HG02840 (cell line): ENCODE measurements around the gene HOXC6.
A peak's percentile ranks its signal among the peaks of the same experiment; 100 is the strongest.

Source experiments
- ATAC-seq: cut with Tn5 transposase; IDR thresholded peaks from one replicate; pipeline ENCODE4 v1.9.1; 2021; ENCODE audit warnings: mild to moderate bottlenecking, moderate library complexity, moderate number of reproducible peaks; ENCODE audit not compliant: unreplicated experiment, low FRiP score

HOXC6 gene

GRCh38 chr12:54051874-54052437 lies 23.7 kb downstream of the HOXC6 start:
- ATAC-seq, result no peak

DNA sequence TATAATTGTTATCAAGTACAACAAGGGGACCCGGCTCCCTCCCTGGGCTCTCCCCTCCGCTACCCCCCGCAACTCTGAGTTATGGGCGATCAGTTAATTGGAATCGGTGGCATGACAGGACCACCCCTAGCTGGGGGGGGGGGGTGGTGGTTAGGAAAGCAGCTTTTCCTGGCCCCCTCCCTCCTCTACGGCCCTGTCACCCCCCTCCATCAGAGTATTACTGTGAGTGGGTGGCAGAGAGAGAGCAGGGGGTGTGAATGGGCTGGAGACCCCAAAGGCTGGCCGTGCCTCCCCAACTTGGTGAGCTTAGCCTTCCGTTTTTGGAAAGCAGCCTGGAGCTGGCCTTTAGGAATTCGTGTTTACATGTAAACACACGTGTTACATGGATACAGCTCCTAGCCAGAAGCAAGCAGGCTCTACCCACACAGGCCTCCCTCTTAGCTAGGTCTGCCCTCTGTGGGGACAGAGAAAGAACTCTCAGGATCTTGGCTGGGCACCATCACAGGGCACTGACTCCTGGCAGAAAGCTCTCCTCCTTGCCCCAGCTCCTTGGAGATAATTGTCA lies 24.3 kb downstream of the HOXC6 start:
- no peak for ATAC-seq

DNA sequence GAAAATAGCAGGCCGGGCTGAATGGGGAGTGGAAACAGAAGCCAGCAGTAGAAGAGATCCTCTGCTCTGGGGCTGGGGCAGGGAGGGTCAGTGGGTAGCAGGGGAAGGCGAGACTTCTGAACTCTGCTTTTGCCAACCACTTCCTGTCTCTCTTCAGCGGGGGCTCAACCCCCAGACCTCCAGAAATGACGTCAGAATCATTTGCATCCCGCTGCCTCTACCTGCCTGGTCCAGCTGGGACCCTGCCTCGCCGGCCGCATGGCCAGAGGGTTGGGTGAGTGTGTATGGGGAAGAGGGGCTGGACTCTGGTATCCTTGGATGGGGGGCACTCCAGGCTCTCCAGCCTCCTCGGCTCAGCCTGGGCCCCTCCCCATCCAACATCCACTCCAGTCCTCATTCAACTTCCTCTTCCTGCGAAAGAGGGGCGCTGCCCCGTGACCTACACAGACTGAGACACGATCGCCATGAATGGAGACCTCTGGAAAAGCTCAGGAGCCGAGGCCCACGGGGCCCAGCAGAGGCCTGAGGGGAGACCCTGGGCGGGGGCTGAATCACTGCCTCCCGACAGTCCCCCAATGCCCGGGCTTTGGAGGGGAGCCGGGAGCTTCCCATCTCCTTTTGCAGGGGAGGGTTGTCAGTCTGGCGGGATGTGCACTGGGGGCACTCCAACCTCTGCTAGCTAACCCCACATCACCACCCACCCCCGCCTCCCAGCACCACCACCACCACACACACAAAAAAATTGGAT lies 24.9 kb downstream of the HOXC6 start:
- peak; percentile 58 for ATAC-seq

DNA sequence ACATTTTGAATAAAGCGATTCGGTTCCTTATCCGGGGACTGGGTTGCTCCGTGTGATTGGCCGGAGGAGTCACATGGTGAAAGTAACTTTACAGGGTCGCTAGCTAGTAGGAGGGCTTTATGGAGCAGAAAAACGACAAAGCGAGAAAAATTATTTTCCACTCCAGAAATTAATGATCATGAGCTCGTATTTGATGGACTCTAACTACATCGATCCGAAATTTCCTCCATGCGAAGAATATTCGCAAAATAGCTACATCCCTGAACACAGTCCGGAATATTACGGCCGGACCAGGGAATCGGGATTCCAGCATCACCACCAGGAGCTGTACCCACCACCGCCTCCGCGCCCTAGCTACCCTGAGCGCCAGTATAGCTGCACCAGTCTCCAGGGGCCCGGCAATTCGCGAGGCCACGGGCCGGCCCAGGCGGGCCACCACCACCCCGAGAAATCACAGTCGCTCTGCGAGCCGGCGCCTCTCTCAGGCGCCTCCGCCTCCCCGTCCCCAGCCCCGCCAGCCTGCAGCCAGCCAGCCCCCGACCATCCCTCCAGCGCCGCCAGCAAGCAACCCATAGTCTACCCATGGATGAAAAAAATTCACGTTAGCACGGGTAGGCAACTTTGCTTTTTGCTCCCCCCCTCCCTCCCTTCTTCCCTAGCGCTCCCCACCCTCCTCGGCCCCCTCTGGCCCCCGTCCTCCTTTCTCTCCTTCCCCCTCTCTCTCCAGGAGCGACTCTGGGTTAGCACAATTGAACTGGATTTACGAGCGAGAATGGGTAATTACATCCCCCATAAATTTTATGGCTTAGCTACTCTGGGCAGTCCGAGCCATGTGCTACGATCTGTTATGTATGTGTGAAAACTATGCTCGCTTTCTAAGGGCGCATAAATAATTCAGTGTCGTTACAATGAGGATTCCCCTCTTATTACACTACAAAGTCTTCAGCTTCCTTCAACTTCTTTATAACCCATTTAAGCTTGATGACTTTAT lies 25.8 kb downstream of the HOXC6 start, which contains the start of gene HOXC4:
HOXC4 (plus strand) TSS at position 85 of the 991 bp plus-strand sequence; CDS start at position 173, 88 bp downstream.
- peak; percentile 15 for ATAC-seq

DNA sequence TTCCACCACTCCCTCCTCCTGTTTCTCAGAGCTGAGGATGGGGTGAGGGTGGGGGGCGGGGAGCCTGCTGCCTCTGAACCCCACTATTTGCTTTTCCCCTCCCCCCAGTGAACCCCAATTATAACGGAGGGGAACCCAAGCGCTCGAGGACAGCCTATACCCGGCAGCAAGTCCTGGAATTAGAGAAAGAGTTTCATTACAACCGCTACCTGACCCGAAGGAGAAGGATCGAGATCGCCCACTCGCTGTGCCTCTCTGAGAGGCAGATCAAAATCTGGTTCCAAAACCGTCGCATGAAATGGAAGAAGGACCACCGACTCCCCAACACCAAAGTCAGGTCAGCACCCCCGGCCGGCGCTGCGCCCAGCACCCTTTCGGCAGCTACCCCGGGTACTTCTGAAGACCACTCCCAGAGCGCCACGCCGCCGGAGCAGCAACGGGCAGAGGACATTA lies 26.5 kb downstream of the HOXC6 start:
- ATAC-seq, result no peak

DNA sequence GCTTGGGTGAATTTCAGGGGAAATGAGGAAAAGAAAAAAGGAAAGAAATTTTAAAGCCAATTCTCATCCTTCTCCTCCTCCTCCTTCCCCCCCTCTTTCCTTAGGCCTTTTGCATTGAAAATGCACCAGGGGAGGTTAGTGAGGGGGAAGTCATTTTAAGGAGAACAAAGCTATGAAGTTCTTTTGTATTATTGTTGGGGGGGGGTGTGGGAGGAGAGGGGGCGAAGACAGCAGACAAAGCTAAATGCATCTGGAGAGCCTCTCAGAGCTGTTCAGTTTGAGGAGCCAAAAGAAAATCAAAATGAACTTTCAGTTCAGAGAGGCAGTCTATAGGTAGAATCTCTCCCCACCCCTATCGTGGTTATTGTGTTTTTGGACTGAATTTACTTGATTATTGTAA lies 27.3 kb downstream of the HOXC6 start:
- ATAC-seq, result no peak

GRCh38 chr12:54056110-54056509 lies 27.9 kb downstream of the HOXC6 start:
- no peak for ATAC-seq

- no peak for ATAC-seq
Observed at GRCh38 chr12:54058128-54058768, 30.0 kb downstream of the HOXC6 start.

DNA sequence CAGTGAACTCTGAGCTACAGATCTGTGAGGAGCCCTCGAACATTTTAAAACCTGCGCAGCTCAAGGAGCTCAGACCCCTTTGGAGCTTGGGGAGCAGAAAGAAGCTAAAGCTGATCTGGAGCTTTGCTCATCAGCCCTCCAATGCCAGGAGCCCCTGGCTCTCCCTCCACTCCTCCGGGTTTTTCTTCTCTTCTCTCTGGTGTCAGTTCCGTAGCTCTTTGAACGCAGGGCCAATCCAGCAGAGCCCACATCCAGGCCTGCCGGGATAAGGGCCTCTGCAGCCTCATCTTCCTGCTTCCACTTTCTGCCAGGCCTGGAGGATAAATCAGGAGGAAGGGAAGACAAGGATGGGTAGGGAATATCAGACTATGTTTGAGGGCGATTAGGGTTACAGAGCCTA lies 31.4 kb downstream of the HOXC6 start:
- ATAC-seq, result no peak

DNA sequence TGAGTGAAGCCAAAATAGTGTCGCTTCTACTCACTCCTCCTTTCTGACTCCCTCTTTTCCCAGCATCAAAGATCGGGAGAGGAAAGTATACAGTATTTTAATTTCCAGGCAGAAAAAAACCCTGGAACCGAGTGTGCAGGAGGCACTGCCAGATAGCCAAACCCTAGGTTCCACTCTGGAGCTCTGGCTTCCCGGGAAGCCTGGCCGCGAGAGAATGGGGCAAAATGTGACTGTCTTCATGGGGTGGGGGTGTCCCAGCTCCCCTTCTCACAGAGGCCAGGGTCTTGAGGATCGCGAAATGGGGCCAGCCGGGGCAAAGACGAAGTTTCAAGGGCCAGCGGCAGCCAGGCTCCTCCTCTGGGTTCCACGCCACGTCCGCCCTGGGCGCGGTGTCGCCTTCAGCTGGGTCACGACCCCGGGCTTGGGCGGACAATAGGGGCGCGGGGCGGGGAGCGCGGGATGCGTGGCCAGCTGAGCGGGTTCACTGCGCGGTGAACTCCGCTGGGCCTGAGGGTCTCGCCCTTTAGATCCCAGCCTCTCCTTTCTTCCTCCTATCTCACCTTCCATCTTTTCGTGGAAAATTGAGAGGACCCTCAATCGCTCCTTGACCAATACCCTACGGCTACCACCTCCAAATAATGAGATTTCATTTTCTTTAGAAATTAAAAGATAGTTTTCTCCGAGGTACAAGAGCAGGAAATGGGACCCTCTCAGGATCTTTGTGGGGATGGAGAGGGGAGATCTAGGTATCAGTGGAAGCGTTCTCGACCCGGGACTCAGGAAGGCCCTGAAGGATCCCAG lies 32.1 kb downstream of the HOXC6 start:
- no peak for ATAC-seq

- no peak for ATAC-seq
Observed at GRCh38 chr12:54060975-54061778, 32.9 kb downstream of the HOXC6 start.

DNA sequence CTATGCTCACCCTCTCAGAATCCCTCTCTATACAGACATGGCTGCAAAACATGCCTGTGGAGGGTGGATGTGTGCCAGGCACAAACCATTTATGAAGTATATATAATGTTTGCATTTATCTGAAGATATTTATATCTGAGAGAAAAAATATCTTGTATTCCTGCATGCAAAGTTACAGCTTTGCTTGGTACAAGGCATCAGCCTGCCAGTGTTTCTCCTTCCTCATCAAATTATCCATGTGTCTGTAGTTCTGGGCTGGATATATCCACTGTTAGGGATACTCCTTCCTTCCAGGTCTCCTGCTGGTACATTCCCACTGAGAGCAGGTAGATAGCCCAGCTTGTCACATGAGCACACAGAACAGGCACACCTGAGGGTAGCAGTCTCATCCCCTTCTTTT lies 37.4 kb downstream of the HOXC6 start:
- no peak for ATAC-seq

DNA sequence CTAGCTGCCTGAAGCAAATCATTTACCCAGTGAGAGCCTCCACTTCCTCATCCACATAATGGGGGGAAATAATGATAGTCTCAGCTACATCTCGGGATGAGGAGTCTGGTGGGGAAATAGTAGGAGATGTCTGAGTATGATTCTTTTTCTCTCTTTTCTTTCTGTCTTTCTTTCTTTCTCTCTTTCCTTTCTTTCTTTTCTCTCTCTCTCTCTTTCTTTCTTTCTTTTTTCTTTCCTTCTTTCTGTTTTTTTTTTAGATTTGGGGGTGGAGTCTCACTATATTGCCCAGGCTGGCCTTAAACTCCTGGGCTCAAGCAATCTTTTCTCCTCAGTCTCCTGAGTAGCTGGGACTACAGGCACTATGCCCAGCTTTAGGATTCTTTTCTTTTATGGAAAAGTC lies 38.2 kb downstream of the HOXC6 start:
- no peak for ATAC-seq

GRCh38 chr12:54068418-54069070 lies 40.3 kb downstream of the HOXC6 start:
- no peak for ATAC-seq

DNA sequence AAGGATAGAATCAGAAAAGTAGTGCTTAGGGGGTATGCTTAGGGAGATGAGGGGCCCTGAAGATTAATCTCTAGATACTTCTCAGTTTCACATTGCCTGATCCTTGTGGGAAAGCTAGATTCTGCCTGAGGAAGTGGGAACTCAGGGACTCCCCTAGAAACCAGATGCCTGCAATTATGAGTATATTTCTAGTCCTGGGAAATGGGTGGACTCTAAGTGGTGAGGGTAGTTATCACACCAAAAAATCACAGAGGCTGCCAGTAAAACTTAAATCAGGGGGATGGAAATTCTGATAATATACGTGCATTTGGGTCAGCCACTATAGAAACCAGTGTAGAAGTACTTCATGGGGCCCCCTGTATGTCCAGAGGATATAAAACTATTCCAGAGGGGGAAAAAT lies 43.7 kb downstream of the HOXC6 start:
- ATAC-seq, result no peak

- no peak for ATAC-seq
Observed at GRCh38 chr12:54074308-54074707, 46.1 kb downstream of the HOXC6 start.

GRCh38 chr12:54075409-54075808 lies 47.2 kb downstream of the HOXC6 start:
- ATAC-seq, result no peak

GRCh38 chr12:54075974-54076373 lies 47.7 kb downstream of the HOXC6 start:
- no peak for ATAC-seq
